RWPE1 (cell line): ENCODE measurements around the gene KRTAP5-6.
"Not testable (repeated sequence)": the region's sequence is repeated elsewhere in the genome, so short reads cannot be mapped to it uniquely, and the experiment has no call there.

Source experiments
- CTCF ChIA-PET: fragments of 350-600 bp; sonication (Branson Sonifier 250); formaldehyde crosslinking; extraction: SDS; loops from one replicate; lab custom pipeline; 2021; lab: Yijun Ruan, JAX
- POLR2A ChIA-PET: fragments of 400-600 bp; formaldehyde crosslinking; extraction: SDS; loops from one replicate; lab custom pipeline; 2020; ENCODE audit warnings: antibody characterized with exemption; ENCODE audit not compliant: low non-redundant PET; lab: Yijun Ruan, JAX
- DNase-seq: peaks from one replicate; pipeline ENCODE4 v3.0.0; 2012; ENCODE audit warnings: low spot score
- H3K27ac ChIP-seq: fragments of 450-650 bp; 2 replicates; pipeline ENCODE4 v1.5.1; 2017
- CTCF ChIP-seq: fragments of 450-650 bp; conservative IDR thresholded peaks from 2 replicates; pipeline ENCODE4 v1.5.1; 2017; ENCODE audit warnings: low read depth, mild to moderate bottlenecking

The KRTAP5-6 gene

GRCh38 chr11:1688336-1688947 lies 8.6 kb upstream of the KRTAP5-6 start:
- CTCF ChIA-PET, H3K27ac ChIP-seq, DNase-seq, POLR2A ChIA-PET: not testable (repeated sequence)

GRCh38 chr11:1689250-1690166 lies 7.5 kb upstream of the KRTAP5-6 start:
- H3K27ac ChIP-seq, CTCF ChIA-PET, DNase-seq, POLR2A ChIA-PET: not testable (repeated sequence)

GRCh38 chr11:1690167-1691025 lies 6.6 kb upstream of the KRTAP5-6 start:
- DNase-seq: no peak
- TF ChIP-seq CTCF: no peak
- ChIA-PET CTCF (interaction anchor here (4.8 to 5.4 kb wide), 2 partner anchors 38 to 142 kb away, joined by 62 to 85 read pairs; partner anchors contain the start of gene SYT8), POLR2A (interaction anchor here (0.6 kb wide), 1 partner anchor 48 kb away, joined by 4 read pairs; no protein-coding TSS in a partner anchor)
- H3K27ac ChIP-seq: no peak overlapping the region

- POLR2A ChIA-PET: interaction anchor here (0.6 kb wide), 1 partner anchor 49 kb away, joined by 4 read pairs; no protein-coding TSS in a partner anchor
- H3K27ac ChIP-seq: no peak overlapping the region
- no peak for TF ChIP-seq CTCF
- CTCF ChIA-PET: interaction anchor here (0.5 to 5.4 kb wide), 3 partner anchors 39 to 461 kb away, joined by 5 to 85 read pairs (median 62); partner anchors contain the start of gene SYT8
- no peak for DNase-seq
Observed at GRCh38 chr11:1691026-1691877, 5.7 kb upstream of the KRTAP5-6 start.

- no peak for TF ChIP-seq CTCF
- ChIA-PET CTCF (interaction anchor here (0.5 to 5.4 kb wide), 10 partner anchors 20 to 464 kb away, joined by 3 to 85 read pairs (median 5); partner anchors contain the start of gene SYT8), POLR2A (no interaction called here)
- no peak for DNase-seq
- 0 out of 2 replicates have a peak overlapping the region, but pooled peaks have one; percentile 76 for H3K27ac ChIP-seq
Observed at GRCh38 chr11:1691878-1692707, 4.9 kb upstream of the KRTAP5-6 start.

- peak overlapping the region; percentile 76 for H3K27ac ChIP-seq
- ChIA-PET POLR2A (no interaction called here), CTCF (interaction anchor here (0.5 to 5.4 kb wide), 23 partner anchors 10 to 465 kb away, joined by 3 to 85 read pairs (median 5); partner anchors contain the start of genes IFITM10, SYT8 and TNNT3)
- no peak for TF ChIP-seq CTCF
- no peak for DNase-seq
Observed at GRCh38 chr11:1692708-1693326, 4.2 kb upstream of the KRTAP5-6 start.
